DMS114 treated with DMSO at 0.1 percent for 48 hours (cell line): ENCODE measurements around the gene NSFL1C.
"Not testable (repeated sequence)": the region's sequence is repeated elsewhere in the genome, so short reads cannot be mapped to it uniquely, and the experiment has no call there.

Source experiments
- DNase-seq: peaks from one replicate; lab custom pipeline; 2025; ENCODE audit not compliant: unreplicated experiment; lab: John Stamatoyannopoulos, UW

The NSFL1C gene

GRCh38 chr20:1466211-1467081 is at the start of gene NSFL1C:
NSFL1C (minus strand) TSS chr20:1466849; CDS start chr20:1466824, 25 bp downstream.
- DNase-seq: peak; percentile 63

DNA sequence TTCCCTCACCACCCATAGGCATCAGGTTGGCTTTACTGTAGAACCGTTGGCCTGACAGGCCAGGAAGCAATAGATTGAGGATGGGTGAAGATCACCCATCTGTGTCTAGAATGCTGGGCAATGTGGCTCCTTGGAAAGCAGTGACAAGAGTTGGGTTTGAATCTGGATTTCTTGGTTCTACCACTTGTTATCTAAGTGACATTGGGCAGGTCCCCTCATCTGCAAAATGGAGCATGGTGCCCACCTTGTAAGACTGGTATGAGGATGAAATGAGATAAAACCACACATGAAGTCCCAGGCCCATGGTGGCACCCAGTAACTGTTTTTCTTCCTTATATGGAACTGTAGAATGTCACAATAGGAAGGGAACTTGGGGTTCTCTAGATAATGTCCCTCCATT is 47.2 kb upstream of the NSFL1C start:
- DNase-seq: no peak

- DNase-seq: peak; percentile 18
These were observed 42.6 kb upstream of the NSFL1C start for GRCh38 chr20:1509237-1509636.

DNA sequence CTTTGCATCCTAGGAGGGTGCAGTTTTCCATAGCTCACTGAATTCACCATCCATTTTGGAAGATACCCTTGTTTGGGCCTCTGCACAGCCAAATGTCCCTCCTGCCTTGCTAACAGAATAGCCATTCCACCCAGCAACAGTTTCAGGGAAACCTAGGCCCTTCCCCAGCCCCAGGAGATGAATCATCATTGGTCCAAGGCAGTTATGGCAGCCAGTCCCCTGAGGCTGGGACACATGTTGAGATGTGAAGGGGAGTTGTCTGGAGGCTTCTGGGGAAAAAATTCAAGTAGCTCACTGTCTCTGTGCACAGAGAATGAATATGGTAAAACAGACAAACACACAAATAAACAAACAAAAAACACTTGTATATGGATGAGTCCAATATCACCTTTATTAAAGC is 41.9 kb upstream of the NSFL1C start:
- DNase-seq: no peak

DNA sequence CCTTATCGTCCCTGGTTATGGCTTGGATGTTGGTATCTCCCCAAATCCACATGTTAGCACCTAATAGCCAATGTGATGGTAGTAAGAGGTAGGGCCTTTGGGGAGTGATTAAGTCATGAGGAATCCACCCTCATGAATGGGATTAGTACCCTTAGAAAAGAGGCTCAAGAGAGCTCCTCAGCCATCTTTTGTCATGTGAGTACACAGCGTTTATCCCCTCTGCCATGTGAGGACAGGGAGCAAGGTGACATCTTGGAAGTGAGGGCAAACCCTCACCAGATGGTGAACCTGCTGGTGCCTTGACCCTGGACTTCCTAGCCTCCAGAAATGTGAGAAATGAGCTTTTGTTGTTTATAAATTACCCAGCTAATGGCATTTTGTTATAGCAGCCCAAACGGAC is 40.6 kb upstream of the NSFL1C start:
- DNase-seq: no peak

DNA sequence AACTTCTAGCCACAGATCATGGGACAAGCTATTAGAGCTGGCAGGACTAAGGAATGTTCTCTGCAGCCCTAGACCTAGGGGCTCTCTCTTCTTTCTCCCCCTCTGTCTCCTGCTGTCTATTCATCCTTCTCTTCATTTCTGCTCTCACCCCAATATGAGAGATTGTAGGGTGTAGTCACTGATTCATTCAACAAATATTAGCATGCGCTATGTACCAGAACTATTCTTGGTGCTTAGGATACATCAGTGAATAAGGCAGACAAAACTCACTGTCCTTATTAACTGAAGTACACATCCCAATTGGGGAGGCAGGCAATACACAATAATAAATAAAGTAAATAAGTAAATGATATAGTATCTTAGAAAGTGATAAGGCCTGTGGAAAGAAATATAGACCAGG is 39.2 kb upstream of the NSFL1C start:
- no peak for DNase-seq

GRCh38 chr20:1505361-1505760 is 38.7 kb upstream of the NSFL1C start:
- no peak for DNase-seq

- peak; percentile 91 for DNase-seq
These were observed 37.0 kb upstream of the NSFL1C start for GRCh38 chr20:1503564-1504227.

DNA sequence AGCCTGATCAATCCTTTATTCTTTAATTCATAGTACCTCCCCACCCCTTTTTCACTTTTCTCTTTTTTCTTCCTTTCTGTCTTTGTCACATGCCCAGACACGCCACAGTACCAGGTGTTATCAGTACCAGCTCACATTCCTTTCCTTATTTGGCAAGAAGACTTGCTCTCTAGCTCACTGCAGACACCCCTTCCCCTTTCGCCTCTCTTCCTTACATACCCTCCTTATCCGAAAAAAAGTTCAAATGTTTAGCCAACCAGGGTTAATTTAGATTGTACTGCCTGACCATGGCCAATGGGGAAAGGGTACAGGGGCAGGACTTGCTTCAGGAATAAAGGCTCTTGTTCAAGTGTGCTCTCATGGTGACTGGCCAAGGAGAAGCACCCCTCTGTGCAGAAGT is 33.8 kb upstream of the NSFL1C start:
- no peak for DNase-seq

- DNase-seq: no peak
These were observed 33.1 kb upstream of the NSFL1C start for GRCh38 chr20:1499528-1500420.

DNA sequence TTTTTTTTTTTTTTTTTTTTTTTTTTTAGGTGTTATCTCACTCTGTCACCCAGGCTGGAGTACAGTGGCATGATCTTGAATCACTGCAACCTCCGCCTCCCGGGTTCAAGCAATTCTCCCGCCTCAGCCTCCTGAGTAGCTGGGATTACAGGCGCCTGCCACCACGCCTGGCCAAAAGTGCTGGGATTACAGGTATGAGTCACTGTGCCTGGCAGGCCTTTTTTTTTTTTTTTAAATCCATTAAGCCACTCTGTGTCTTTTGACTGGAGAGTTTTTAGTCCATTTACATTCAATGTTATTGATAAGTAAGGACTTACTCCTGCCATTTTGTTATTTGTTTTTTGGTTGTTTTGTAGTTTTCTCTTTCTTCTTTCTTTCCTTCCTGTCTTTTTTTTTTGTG is 30.7 kb upstream of the NSFL1C start:
- DNase-seq: not testable (repeated sequence)

DNA sequence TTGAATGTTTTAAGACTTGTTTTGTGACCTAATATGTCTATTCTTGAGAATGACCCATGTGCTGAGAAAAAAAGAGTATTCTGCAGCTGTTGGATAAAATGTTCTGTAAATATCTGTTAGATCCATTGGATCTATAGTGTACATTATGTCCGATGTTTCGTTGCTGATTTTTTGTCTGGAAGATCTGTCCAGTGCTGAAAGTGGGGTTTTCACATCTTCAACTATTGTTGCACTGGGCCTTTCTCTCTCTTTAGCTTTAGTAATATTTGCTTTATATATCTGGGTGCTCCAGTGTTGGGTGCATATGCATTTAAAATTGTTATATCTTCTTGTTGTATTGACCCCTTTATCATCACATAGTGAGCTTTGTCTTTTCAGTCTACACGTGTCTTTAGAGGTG is 30.3 kb upstream of the NSFL1C start:
- no peak for DNase-seq

GRCh38 chr20:1494436-1494835 is 27.8 kb upstream of the NSFL1C start:
- DNase-seq: no peak

GRCh38 chr20:1493536-1493935 is 26.9 kb upstream of the NSFL1C start:
- DNase-seq: no peak

DNA sequence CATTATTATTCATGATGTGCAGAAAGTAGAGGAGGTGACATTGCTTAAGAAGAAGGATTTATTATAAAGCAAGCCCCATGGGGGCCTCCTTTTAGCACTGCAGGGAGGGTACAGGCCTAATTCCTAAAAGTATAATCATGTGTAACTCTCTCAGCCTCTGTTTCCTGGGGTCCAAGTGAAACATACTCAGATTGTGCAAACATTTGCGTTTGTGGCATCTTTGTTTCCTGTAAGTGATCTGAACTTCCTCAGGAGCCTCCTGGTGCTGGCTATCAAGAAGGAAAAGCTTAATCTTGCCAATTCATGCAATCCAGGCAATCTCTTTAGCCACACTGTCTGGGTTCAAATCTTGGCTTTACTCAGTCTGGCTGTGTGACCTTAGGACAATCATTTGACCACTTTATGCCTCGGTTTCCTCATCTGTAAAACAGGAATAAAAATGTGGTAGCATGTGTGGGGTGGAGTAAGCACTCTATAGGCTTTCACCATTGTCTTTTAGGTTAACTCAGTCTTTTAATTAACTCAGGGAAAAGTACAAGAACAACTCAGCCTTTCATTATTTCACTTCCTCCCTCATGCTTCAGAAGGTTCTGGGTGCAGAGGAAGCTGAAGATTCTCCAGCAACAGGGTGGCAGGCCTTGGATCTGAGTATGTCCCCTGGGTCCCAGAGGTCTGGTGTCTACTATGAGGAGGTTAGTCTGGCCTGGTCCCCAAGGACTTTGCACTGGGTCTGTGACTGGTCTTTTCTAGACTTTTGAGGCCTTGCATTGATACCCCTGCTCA is 25.4 kb upstream of the NSFL1C start:
- DNase-seq: no peak

DNA sequence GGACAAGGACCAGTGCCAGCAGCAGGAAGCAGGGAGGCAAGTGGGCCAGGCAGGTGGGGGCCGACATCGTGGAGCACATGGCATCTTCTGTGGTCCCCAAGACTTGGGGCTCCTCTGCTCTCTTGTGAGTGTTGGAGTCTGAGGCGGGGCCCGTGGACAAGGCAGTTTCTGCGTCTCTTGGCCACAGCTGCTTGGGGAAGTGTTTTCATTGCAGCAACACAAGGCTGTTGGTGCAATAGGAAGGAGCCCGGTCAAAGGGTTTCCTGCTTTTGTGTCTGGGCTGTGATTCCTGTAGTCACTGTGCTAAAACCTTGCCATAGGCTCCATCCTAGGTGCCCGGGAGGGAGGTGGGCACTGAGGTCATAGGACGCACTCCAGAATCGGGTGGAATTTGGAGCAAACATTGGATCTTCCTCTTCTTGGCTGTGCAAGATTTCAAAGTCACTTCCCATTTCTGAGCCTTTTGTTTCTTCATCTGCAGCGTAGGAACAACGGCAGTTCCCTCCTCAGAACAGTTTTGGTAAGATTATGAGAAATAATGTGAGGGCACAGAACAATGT is 24.7 kb upstream of the NSFL1C start, which contains the start of gene SIRPB2:
Gene SIRPB2, minus strand, starts transcription at position 140 of the 560 bp plus-strand sequence. Its CDS starts 61 bp downstream, at position 79.
- no peak for DNase-seq

DNA sequence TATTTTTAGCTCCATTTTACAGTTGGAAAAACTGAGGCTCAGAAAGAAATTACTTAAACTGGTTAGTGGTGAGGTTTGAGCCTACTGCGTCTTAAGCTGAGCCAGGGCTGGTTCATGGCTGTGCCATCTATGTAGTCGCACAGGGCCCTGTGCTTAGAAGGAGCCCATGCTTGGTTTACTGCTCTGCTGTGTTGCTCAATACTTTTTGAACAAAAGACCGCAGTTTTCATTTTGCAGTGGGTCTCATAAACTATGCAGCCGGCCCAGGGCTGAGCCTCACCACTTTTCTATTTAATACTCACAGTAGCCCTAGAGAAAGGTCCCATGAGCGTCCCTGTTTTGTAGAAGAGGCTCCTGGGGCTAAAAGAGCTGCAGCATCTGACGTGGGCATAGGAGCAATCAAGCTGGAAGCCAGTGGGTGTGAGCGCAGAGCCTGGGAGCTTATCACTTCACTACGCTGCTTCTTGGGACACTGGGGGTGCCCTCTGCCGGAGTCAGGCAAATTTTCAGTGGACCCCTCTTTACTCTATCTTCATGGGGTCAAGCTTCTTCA is 24.1 kb upstream of the NSFL1C start:
- DNase-seq: no peak

GRCh38 chr20:1489764-1490436 is 23.3 kb upstream of the NSFL1C start:
- no peak for DNase-seq

GRCh38 chr20:1489325-1489724 is 22.7 kb upstream of the NSFL1C start:
- no peak for DNase-seq
